ENCODE results near the gene BAIAP3. TPM values are rescaled to one million over a fixed set of nuclear protein-coding genes. Genes with fewer than 3 reads are reported as not detected.

Gene BAIAP3
- total and polyA plus RNA-seq, 12 donors = 0.79 to 129 (median 16.3) TPM

DNA sequence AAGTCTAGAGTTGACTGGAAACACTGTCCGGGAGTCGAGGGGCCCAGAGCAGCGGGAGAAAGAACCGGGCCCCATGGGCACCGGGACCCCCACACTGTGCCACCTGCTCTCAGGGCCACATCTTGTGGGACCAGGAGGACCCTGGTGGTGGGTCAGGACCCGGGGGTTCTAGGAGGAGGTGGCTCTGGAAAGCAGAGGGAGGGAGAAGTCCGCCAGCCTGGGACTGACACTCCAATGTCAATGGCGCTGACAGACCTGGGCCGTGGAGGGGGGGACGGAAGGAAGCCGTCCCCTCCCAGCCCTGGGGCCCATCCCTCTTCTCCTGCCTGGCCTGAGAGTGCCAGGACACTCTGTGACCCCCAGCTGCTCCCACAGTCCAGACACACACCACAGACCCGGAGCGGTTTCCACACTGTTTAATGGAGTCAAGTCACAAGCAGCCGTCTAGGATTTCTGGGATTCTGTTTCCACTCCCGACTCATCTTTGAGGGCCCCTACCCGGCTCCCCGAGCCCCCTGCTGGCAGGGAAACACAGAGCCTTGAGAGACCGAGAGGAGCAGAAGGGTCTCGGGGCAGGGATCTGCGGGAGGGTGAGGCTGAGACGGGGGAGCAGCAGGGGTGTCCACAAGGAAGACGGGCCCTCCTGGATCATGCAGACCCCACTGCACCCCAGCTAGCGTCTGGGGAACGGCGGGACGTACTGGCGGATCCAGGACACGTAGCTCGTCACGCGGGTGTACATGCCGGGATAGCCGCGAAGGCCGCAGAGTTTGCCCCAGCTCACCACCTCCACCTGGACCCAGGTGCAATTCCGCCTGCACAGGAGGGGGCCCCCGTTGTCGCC, 47.6 kb upstream of the BAIAP3 start:
- Histone ChIP-seq H3K36me3 (replicated peaks in 1 of 2) (no peaks in the 10 kb centered on the region), H3K4me1 (replicated peaks in 1 of 2) (no peaks in the 10 kb centered on the region), H3K9me3 (replicated peaks in 1 of 3) (no peaks in the 10 kb centered on the region), H3K27me3 (peaks cover 40% of the 10 kb centered on the region), H3K27ac (no peak overlapping the region), H3K4me3 (no peak overlapping the region)
- 67 to 81% (median 74%) methylated on average over 12 to 38 of the region's 38 CpGs for WGBS, 4 donors
- DNase-seq = no peak
- intact Hi-C loops (cut with DNase I) = no loop called here
- TF ChIP-seq POLR2A (IDR thresholded peaks at IDR 0.05) = no peak
- TF ChIP-seq, protein P1, sequence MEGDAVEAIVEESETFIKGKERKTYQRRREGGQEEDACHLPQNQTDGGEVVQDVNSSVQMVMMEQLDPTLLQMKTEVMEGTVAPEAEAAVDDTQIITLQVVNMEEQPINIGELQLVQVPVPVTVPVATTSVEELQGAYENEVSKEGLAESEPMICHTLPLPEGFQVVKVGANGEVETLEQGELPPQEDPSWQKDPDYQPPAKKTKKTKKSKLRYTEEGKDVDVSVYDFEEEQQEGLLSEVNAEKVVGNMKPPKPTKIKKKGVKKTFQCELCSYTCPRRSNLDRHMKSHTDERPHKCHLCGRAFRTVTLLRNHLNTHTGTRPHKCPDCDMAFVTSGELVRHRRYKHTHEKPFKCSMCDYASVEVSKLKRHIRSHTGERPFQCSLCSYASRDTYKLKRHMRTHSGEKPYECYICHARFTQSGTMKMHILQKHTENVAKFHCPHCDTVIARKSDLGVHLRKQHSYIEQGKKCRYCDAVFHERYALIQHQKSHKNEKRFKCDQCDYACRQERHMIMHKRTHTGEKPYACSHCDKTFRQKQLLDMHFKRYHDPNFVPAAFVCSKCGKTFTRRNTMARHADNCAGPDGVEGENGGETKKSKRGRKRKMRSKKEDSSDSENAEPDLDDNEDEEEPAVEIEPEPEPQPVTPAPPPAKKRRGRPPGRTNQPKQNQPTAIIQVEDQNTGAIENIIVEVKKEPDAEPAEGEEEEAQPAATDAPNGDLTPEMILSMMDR (IDR thresholded peaks at IDR 0.05) = no peak

DNA sequence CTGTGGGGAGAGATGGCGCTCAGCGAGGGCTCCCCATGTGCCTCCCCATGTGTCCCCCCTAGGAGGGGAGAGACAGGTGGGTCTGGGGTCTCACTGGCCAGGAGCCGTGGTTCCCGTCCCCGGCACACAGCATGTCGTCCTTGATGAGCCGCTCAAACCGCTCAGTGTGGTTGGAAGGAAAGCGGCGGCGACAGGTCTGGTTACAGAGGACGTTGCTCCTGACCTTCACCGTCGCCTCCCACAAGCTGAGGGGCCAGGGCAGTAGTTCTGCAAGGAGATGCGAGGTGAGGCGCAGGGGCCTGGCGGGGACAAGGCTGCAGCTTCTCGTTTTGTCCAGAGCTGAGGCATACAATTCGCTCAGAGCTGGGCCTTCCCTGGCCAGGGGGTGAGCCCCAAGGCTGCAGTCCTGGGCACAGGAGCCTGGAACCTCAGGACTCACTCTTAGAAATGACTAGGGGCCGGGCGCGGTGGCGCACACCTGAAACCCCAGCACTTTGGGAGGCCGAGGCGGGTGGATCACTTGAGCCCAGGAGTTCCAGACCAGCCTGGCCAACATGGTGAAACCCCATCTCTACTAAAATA, 46.8 kb upstream of the BAIAP3 start:
- Histone ChIP-seq H3K4me1 (replicated peaks in 1 of 2) (no peaks in the 10 kb centered on the region), H3K36me3 (replicated peaks in 1 of 2) (no peaks in the 10 kb centered on the region), H3K27ac (no peak overlapping the region), H3K9me3 (replicated peaks in 1 of 3) (no peaks in the 10 kb centered on the region), H3K27me3 (peaks cover 40% of the 10 kb centered on the region), H3K4me3 (no peak overlapping the region)
- 63 to 73% (median 65%) methylated on average over 14 to 25 of the region's 25 CpGs for WGBS, 4 donors
- intact Hi-C loops (cut with DNase I) = no loop called here
- TF ChIP-seq, protein P1 (IDR thresholded peaks at IDR 0.05) = no peak
- DNase-seq = no peak

DNA sequence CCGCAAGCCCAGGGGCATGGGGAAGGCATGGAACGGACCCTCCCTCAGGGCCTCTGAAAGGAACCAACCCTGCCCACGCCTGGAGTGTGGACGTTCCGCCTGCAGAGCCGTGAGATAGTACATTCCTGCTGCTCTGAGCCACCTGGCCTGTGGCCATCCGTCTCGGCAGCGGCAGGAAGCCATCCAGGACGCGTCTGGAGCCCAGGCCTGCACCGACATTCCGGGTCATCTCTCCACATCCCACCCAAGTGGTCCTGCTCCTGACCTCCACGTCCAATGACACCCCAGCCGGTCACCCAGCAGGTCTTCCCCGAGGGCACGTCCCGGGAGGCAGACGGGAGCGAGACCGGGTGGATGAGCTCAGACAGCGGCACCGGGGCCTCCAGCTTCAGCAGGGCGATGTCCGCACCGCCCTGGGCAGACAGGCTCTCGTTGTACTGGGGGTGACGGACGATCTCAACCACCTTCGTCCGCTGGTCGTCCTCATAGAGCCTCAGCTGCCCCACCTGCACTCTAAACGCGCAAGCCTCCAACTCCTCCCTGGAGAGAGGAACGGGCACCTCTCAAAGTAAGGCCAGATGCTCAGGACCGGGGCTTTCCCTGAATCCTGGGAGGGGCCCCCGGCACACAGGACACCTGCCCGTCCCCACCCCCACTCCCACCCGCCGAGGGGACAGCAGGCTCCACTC, 45.3 kb upstream of the BAIAP3 start:
- H3K4me3 ChIP-seq = no peak overlapping the region
- H3K27me3 ChIP-seq = peaks cover 40% of the 10 kb centered on the region
- DNase-seq = no peak
- H3K27ac ChIP-seq = no peak overlapping the region
- no peaks in the 10 kb centered on the region for H3K36me3 ChIP-seq (replicated peaks in 1 of 2)
- no peaks in the 10 kb centered on the region for H3K4me1 ChIP-seq (replicated peaks in 1 of 2)
- intact Hi-C loops (cut with DNase I) = no loop called here
- TF ChIP-seq, protein P1 (IDR thresholded peaks at IDR 0.05) = no peak
- TF ChIP-seq POLR2A (IDR thresholded peaks at IDR 0.05) = no peak
- H3K9me3 ChIP-seq (replicated peaks in 1 of 3) = no peaks in the 10 kb centered on the region
- WGBS, 4 donors = 45 to 58% (median 55%) methylated on average over 20 to 40 of the region's 40 CpGs

DNA sequence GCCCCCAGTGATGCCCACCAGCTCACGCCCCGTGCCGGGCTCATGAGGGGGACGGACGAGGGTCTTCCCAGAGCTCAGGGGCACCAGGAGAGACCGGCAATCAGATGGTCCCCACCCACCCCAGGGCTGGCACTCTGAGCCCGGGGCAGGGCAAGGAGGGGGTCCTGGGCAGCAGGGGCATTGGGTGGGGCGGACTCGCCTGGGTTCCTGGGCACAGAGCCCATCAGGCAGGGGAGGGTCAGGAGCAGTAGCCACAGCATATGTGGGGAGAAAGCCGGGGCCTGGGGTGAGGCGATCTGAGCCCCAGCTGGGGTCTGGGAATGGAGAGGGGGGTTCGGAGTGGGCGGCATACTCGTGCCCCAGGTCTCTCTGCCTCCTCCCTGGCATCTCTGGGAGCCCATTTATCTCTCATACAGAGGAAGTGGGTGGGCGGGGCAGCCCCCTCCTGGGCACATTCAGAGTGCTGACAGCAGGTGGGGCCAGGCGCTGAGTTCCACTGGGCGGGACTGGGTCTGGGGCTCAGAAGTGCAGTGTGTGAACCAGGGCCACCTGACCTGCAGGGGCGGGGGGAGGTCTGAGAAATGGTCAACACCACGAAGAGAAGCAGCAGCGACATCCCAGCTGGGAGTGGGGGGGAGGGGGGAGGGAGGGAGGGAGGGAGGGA, 44.5 kb upstream of the BAIAP3 start:
- Histone ChIP-seq H3K4me1 (replicated peaks in 1 of 2) (no peaks in the 10 kb centered on the region), H3K27ac (no peak overlapping the region), H3K27me3 (peaks cover 40% of the 10 kb centered on the region), H3K9me3 (replicated peaks in 1 of 3) (no peaks in the 10 kb centered on the region), H3K36me3 (replicated peaks in 1 of 2) (no peaks in the 10 kb centered on the region), H3K4me3 (no peak overlapping the region)
- no peak for DNase-seq
- intact Hi-C loops (cut with DNase I) = no loop called here
- TF ChIP-seq, protein P1 (IDR thresholded peaks at IDR 0.05) = no peak
- WGBS, 4 donors = 15 to 45% (median 35%) methylated on average over 4 to 20 of the region's 20 CpGs
